ENCODE measurements around the gene SHROOM3. TPM values are rescaled to one million over a fixed set of nuclear protein-coding genes. Genes with fewer than 3 reads are reported as not detected.

The SHROOM3 gene
- polyA plus RNA-seq, 1 donor from 2014 or later = 2.7 TPM

DNA sequence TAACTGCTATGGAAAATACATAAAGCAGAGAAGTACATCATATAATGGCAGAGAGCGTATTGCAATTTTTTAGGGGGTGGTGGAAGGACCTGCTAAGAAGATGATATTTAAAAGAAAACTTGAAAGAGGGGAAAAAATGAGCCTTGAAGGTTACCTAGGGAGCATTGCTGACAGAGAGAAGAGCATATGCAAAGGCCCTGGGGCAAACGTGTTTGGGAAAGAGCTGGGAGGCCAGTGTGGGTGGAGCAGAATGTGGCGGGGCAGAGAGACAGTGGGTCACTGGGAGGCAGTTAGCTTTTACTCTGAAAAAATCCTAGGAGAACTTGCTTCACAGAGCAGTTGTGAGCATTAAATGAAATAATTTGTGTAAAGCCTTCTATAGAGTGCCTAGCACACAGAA is 157.0 kb downstream of the SHROOM3 start:
- no peak overlapping the region for H2AFZ ChIP-seq (ENCODE audit: low read depth, low read length)
- no peaks in the 10 kb centered on the region for H3K9me2 ChIP-seq (ENCODE audit: insufficient read depth, low read length)
- H3K27me3 ChIP-seq (ENCODE audit: insufficient read depth, low read depth, low read length) = no peaks in the 10 kb centered on the region
- no peak overlapping the region for H3K4me2 ChIP-seq (ENCODE audit: low read length)
- TF ChIP-seq, protein P1, sequence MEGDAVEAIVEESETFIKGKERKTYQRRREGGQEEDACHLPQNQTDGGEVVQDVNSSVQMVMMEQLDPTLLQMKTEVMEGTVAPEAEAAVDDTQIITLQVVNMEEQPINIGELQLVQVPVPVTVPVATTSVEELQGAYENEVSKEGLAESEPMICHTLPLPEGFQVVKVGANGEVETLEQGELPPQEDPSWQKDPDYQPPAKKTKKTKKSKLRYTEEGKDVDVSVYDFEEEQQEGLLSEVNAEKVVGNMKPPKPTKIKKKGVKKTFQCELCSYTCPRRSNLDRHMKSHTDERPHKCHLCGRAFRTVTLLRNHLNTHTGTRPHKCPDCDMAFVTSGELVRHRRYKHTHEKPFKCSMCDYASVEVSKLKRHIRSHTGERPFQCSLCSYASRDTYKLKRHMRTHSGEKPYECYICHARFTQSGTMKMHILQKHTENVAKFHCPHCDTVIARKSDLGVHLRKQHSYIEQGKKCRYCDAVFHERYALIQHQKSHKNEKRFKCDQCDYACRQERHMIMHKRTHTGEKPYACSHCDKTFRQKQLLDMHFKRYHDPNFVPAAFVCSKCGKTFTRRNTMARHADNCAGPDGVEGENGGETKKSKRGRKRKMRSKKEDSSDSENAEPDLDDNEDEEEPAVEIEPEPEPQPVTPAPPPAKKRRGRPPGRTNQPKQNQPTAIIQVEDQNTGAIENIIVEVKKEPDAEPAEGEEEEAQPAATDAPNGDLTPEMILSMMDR (IDR thresholded peaks at IDR 0.05; ENCODE audit: poor library complexity, severe bottlenecking) = no peak
- TF ChIP-seq SMC3 (conservative IDR thresholded peaks at IDR 0.05; ENCODE audit: poor library complexity) (no peak), EZH2 (IDR thresholded peaks at IDR 0.05; ENCODE audit: borderline replicate concordance, insufficient read depth, low read length, poor library complexity, severe bottlenecking) (no peak), RAD21 (conservative IDR thresholded peaks at IDR 0.05) (no peak)
- TF ChIP-seq, protein P2, sequence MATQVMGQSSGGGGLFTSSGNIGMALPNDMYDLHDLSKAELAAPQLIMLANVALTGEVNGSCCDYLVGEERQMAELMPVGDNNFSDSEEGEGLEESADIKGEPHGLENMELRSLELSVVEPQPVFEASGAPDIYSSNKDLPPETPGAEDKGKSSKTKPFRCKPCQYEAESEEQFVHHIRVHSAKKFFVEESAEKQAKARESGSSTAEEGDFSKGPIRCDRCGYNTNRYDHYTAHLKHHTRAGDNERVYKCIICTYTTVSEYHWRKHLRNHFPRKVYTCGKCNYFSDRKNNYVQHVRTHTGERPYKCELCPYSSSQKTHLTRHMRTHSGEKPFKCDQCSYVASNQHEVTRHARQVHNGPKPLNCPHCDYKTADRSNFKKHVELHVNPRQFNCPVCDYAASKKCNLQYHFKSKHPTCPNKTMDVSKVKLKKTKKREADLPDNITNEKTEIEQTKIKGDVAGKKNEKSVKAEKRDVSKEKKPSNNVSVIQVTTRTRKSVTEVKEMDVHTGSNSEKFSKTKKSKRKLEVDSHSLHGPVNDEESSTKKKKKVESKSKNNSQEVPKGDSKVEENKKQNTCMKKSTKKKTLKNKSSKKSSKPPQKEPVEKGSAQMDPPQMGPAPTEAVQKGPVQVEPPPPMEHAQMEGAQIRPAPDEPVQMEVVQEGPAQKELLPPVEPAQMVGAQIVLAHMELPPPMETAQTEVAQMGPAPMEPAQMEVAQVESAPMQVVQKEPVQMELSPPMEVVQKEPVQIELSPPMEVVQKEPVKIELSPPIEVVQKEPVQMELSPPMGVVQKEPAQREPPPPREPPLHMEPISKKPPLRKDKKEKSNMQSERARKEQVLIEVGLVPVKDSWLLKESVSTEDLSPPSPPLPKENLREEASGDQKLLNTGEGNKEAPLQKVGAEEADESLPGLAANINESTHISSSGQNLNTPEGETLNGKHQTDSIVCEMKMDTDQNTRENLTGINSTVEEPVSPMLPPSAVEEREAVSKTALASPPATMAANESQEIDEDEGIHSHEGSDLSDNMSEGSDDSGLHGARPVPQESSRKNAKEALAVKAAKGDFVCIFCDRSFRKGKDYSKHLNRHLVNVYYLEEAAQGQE (IDR thresholded peaks at IDR 0.05; ENCODE audit: borderline replicate concordance) = no peak
- H3K27ac ChIP-seq (ENCODE audit: low read length) = no peak overlapping the region
- H3F3A ChIP-seq (ENCODE audit: insufficient read depth, low read length, poor library complexity, severe bottlenecking) = peaks cover 3% of the 10 kb centered on the region
- H3K36me3 ChIP-seq (ENCODE audit: insufficient read depth, low read length) = no peaks in the 10 kb centered on the region
- no peaks in the 10 kb centered on the region for H4K20me1 ChIP-seq (ENCODE audit: insufficient read depth)
- peaks cover 5% of the 10 kb centered on the region for H3K79me2 ChIP-seq (replicated peaks; ENCODE audit: insufficient read depth, low read length)
- H3K9ac ChIP-seq (ENCODE audit: low read length) = no peak overlapping the region
- H3K9me3 ChIP-seq (ENCODE audit: low read length) = no peaks in the 10 kb centered on the region
- no peak overlapping the region for H3K4me3 ChIP-seq (ENCODE audit: low read length)

DNA sequence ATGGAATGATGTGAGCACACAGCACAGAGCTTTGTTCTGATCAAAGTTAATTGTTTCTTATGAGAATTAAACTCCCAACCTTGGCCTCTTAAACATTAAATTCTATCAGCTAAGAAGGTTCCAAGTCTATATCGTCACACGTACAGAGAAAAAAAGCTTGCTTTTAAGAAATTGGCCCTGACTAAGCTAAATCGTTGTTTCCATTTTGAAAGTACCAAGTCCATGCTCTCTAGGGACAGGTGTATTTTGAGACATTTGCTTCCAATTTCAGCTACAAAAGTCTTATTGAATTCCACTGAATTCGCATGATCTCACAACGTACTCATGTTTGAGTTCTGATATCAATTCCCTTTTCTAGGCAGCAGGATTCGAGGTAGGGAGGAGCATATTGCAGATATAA is 157.4 kb downstream of the SHROOM3 start:
- no peak overlapping the region for H3K4me2 ChIP-seq (ENCODE audit: low read length)
- H2AFZ ChIP-seq (ENCODE audit: low read depth, low read length) = no peak overlapping the region
- no peaks in the 10 kb centered on the region for H4K20me1 ChIP-seq (ENCODE audit: insufficient read depth)
- no peaks in the 10 kb centered on the region for H3K9me2 ChIP-seq (ENCODE audit: insufficient read depth, low read length)
- TF ChIP-seq, protein P2 (IDR thresholded peaks at IDR 0.05; ENCODE audit: borderline replicate concordance) = no peak
- TF ChIP-seq, protein P1 (IDR thresholded peaks at IDR 0.05; ENCODE audit: poor library complexity, severe bottlenecking) = no peak
- TF ChIP-seq EP300 (conservative IDR thresholded peaks at IDR 0.05; ENCODE audit: poor library complexity, severe bottlenecking) = no peak
- TF ChIP-seq MXI1 (conservative IDR thresholded peaks at IDR 0.05; ENCODE audit: poor library complexity, severe bottlenecking) = no peak
- no peak for TF ChIP-seq RAD21 (conservative IDR thresholded peaks at IDR 0.05)
- no peak for TF ChIP-seq TAF1 (IDR thresholded peaks at IDR 0.05; ENCODE audit: low read depth)
- no peak for TF ChIP-seq SMC3 (conservative IDR thresholded peaks at IDR 0.05; ENCODE audit: poor library complexity)
- no peak for TF ChIP-seq EZH2 (IDR thresholded peaks at IDR 0.05; ENCODE audit: borderline replicate concordance, insufficient read depth, low read length, poor library complexity, severe bottlenecking)
- H3K27me3 ChIP-seq (ENCODE audit: insufficient read depth, low read depth, low read length) = no peaks in the 10 kb centered on the region
- H3K4me3 ChIP-seq (ENCODE audit: low read length) = no peak overlapping the region
- no peak overlapping the region for H3K9ac ChIP-seq (ENCODE audit: low read length)
- no peak overlapping the region for H3K27ac ChIP-seq (ENCODE audit: low read length)
- H3K79me2 ChIP-seq (replicated peaks; ENCODE audit: insufficient read depth, low read length) = peaks cover 5% of the 10 kb centered on the region
- H3K9me3 ChIP-seq (ENCODE audit: low read length) = no peaks in the 10 kb centered on the region
- H3F3A ChIP-seq (ENCODE audit: insufficient read depth, low read length, poor library complexity, severe bottlenecking) = peaks cover 3% of the 10 kb centered on the region
- no peaks in the 10 kb centered on the region for H3K36me3 ChIP-seq (ENCODE audit: insufficient read depth, low read length)

Measured in neural cell (in vitro differentiated cells).